ENCODE results near the gene BICDL2.
"Not testable (repeated sequence)": the region's sequence is repeated elsewhere in the genome, so short reads cannot be mapped to it uniquely, and the experiment has no call there.

Gene BICDL2

DNA sequence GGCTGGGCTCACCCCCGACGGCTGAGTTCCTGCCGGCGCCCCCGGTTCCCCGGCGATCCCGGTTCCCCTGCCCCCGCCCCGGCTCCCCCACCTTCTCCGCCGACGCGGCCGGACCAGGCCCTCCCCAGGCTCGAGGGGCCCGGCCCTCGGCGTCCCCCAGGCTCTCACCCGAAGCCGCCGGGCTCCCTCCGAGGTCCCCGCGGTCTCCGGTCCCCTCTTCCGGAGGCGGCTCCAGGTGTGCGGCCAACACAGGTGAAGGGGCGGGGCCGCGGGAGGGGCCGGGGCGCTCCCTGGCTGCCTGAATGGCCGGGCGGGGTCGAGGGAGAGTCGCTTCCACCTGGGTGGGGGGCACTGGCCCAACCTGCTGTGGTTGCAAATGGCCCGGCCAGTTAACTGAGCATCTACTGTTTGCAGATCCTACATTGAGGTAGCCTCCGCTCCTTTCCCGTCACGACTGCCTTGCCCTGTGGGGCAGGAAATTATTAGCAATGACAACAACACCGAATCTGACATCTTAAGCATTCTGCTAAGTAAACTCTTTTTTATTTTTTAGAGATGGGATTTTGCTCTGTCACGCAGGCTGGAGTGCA lies at the start of gene BICDL2:
BICDL2 (minus strand) TSS at position 219 of the 590 bp plus-strand sequence. CDS start 1,448 bp downstream, outside the sequence.
- no peak within 1 kb of the TSS for H3K9ac ChIP-seq
- H3K79me2 ChIP-seq (ENCODE audit: insufficient read depth, low read depth): no peaks in the 10 kb centered on the region
- H4K20me1 ChIP-seq (ENCODE audit: insufficient read depth): no peaks in the 10 kb centered on the region
- peaks cover 21% of the 10 kb centered on the region for H3K4me1 ChIP-seq (ENCODE audit: low read depth, poor library complexity, severe bottlenecking)
- TF ChIP-seq, protein P1, sequence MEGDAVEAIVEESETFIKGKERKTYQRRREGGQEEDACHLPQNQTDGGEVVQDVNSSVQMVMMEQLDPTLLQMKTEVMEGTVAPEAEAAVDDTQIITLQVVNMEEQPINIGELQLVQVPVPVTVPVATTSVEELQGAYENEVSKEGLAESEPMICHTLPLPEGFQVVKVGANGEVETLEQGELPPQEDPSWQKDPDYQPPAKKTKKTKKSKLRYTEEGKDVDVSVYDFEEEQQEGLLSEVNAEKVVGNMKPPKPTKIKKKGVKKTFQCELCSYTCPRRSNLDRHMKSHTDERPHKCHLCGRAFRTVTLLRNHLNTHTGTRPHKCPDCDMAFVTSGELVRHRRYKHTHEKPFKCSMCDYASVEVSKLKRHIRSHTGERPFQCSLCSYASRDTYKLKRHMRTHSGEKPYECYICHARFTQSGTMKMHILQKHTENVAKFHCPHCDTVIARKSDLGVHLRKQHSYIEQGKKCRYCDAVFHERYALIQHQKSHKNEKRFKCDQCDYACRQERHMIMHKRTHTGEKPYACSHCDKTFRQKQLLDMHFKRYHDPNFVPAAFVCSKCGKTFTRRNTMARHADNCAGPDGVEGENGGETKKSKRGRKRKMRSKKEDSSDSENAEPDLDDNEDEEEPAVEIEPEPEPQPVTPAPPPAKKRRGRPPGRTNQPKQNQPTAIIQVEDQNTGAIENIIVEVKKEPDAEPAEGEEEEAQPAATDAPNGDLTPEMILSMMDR (conservative IDR thresholded peaks at IDR 0.05; ENCODE audit: low read depth, low read length): no peak
- no peaks in the 10 kb centered on the region for H3K36me3 ChIP-seq (ENCODE audit: insufficient read depth)
- H2AFZ ChIP-seq (ENCODE audit: low read depth): no peak within 1 kb of the TSS
- peak within 1 kb of the TSS; percentile 27; the same call in 1 of the 2 replicates for H3K4me2 ChIP-seq
- H3K27ac ChIP-seq: no peak within 1 kb of the TSS
- H3K4me3 ChIP-seq (IDR thresholded peaks at IDR 0.05; ENCODE audit: insufficient read depth, low read depth, low read length): no peak within 1 kb of the TSS
- peaks cover 92% of the 10 kb centered on the region for H3K27me3 ChIP-seq (ENCODE audit: insufficient read depth, low read depth)

DNA sequence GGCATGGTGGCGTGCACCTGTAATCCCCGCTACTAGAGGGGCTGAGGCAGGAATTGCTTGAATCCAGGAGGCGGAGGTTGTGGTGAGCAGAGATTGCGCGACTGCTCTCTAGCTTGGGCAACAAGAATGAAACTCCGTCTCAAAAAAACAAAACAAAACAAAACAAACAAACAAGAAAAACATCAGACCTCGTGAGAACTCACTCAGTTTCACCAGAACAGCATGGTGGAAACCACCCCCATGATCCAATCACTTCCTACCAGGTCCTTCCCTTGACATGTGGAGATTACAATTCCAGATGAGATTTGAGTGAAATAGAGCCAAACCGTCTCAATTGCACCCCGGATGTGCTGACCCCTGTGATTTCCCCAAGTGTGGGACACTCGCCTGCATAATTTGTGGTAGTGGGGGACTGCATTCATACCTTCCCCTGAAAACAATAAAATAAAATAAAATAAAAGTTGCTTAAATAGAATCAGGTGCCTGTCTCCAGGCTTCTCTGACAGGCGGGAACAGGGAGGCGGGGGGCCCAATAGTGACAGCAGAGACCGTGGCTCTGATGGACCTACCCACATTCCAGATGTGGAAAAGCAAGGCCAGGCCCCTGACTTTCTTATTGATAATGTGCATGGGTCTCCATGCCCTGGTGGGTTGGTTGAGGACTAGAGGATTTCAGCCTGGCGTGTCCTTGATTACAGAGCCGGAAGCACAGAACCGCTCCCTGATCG lies 49.3 kb upstream of the BICDL2 start:
- no peak overlapping the region for H3K27ac ChIP-seq
- H3K9ac ChIP-seq: no peak overlapping the region
- no peaks in the 10 kb centered on the region for H3K36me3 ChIP-seq (ENCODE audit: insufficient read depth)
- no peak overlapping the region for H2AFZ ChIP-seq (ENCODE audit: low read depth)
- no peaks in the 10 kb centered on the region for H3K4me1 ChIP-seq (ENCODE audit: low read depth, poor library complexity, severe bottlenecking)
- H3K79me2 ChIP-seq (ENCODE audit: insufficient read depth, low read depth): no peaks in the 10 kb centered on the region
- H3K27me3 ChIP-seq (ENCODE audit: insufficient read depth, low read depth): peaks cover 31% of the 10 kb centered on the region; the same call in 1 of the 2 replicates
- H3K4me2 ChIP-seq: no peak overlapping the region
- H3K4me3 ChIP-seq (IDR thresholded peaks at IDR 0.05; ENCODE audit: insufficient read depth, low read depth, low read length): no peak overlapping the region
- TF ChIP-seq, protein P1 (conservative IDR thresholded peaks at IDR 0.05; ENCODE audit: low read depth, low read length): no peak
- no peaks in the 10 kb centered on the region for H4K20me1 ChIP-seq (ENCODE audit: insufficient read depth)

DNA sequence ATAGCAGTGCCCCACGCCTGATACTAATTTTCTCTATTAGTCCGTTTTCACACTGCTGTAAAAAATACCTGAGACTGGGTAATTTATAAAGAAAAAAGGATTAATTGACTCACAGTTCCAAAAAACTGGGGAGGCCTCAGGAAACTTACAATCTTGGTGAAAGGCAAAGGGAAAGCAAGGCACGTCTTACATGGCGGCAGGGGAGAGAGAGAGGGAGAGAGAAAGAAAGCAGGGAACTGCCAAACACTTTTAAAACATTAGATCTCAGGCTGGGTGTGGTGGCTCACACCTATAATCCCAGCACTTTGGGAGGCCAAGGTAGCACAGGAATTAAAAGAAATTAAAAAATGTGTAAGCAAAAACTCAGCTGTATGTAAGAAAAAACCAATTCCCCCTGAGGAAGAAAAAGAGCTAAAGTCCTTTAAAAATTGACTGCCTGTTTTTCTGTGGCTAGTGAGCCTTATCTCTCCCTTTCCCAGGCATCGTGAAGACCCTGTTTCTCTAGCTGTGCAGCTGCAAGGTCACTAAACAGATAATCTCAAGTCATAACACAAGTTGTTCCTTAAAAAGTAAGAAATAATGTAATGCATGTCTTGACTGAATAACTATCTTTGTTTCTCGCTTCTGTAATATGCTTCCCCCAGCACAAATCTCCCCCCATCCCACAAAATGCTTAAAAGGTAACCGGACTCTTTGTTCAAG lies 48.4 kb upstream of the BICDL2 start:
- Histone ChIP-seq H3K79me2 (ENCODE audit: insufficient read depth, low read depth) (no peaks in the 10 kb centered on the region), H4K20me1 (ENCODE audit: insufficient read depth) (no peaks in the 10 kb centered on the region), H3K4me2 (no peak overlapping the region), H3K36me3 (ENCODE audit: insufficient read depth) (no peaks in the 10 kb centered on the region), H2AFZ (ENCODE audit: low read depth) (no peak overlapping the region), H3K27me3 (ENCODE audit: insufficient read depth, low read depth) (peaks cover 32% of the 10 kb centered on the region; the same call in 1 of the 2 replicates), H3K4me3 (IDR thresholded peaks at IDR 0.05; ENCODE audit: insufficient read depth, low read depth, low read length) (no peak overlapping the region), H3K4me1 (ENCODE audit: low read depth, poor library complexity, severe bottlenecking) (no peaks in the 10 kb centered on the region), H3K9ac (no peak overlapping the region), H3K27ac (no peak overlapping the region)
- TF ChIP-seq, protein P1 (conservative IDR thresholded peaks at IDR 0.05; ENCODE audit: low read depth, low read length): no peak

- TF ChIP-seq, protein P1 (conservative IDR thresholded peaks at IDR 0.05; ENCODE audit: low read depth, low read length): no peak
- H3K79me2 ChIP-seq (ENCODE audit: insufficient read depth, low read depth): no peaks in the 10 kb centered on the region
- H3K9ac ChIP-seq: no peak overlapping the region
- H2AFZ ChIP-seq (ENCODE audit: low read depth): no peak overlapping the region
- no peaks in the 10 kb centered on the region for H4K20me1 ChIP-seq (ENCODE audit: insufficient read depth)
- no peak overlapping the region for H3K4me3 ChIP-seq (IDR thresholded peaks at IDR 0.05; ENCODE audit: insufficient read depth, low read depth, low read length)
- no peak overlapping the region for H3K4me2 ChIP-seq
- no peaks in the 10 kb centered on the region for H3K4me1 ChIP-seq (ENCODE audit: low read depth, poor library complexity, severe bottlenecking)
- H3K27me3 ChIP-seq (ENCODE audit: insufficient read depth, low read depth): peaks cover 39% of the 10 kb centered on the region; the same call in 1 of the 2 replicates
- no peaks in the 10 kb centered on the region for H3K36me3 ChIP-seq (ENCODE audit: insufficient read depth)
- no peak overlapping the region for H3K27ac ChIP-seq
These were observed 47.7 kb upstream of the BICDL2 start for GRCh38 chr16:3084491-3084890.

DNA sequence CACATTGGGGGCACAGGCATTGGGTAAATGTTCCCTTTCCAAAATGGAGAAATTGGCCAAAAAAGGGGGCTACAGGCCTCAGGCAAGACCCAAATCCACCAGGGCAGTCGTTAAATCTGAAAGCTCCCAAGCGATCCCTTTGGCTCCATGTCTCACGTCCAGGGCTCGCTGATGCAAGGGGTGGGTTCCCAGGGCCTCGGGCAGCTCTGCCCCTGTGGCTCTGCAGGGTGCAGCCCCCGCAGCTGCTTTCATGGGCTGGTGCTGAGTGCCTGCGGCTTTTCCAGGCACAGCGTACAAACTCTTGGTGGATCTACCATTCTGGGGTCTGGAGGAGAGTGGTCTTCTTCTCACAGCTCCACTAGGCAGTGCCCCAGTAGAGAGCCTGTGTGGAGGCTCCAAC lies 46.7 kb upstream of the BICDL2 start:
- peaks cover 46% of the 10 kb centered on the region; the same call in 1 of the 2 replicates for H3K27me3 ChIP-seq (ENCODE audit: insufficient read depth, low read depth)

DNA sequence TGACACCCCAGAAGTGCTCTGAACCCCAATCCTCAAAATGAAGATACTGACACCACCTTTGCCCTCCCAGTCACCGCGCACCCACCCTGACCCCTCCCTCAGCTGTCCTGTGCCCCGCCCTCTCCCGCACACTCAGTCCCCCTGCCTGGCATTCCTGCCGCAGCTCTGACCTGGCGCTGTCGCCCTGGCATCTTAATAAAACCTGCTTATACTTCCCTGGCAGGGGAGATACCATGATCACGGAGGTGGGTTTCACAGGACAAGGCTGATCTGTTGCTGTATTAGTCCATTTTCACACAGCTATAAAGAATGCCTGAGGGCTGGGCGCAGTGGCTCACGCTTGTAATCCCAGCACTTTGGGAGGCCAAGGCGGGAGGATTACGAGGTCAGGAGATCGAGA lies 45.2 kb upstream of the BICDL2 start:
- not testable (repeated sequence) for H3K36me3 ChIP-seq (ENCODE audit: insufficient read depth); H2AFZ ChIP-seq (ENCODE audit: low read depth); H3K4me3 ChIP-seq (IDR thresholded peaks at IDR 0.05; ENCODE audit: insufficient read depth, low read depth, low read length); H4K20me1 ChIP-seq (ENCODE audit: insufficient read depth); H3K9ac ChIP-seq; H3K4me1 ChIP-seq (ENCODE audit: low read depth, poor library complexity, severe bottlenecking); H3K79me2 ChIP-seq (ENCODE audit: insufficient read depth, low read depth); H3K4me2 ChIP-seq; H3K27ac ChIP-seq
- H3K27me3 ChIP-seq (ENCODE audit: insufficient read depth, low read depth): peaks cover 56% of the 10 kb centered on the region; the same call in 1 of the 2 replicates

More for the DNA sequence above, 46.7 kb upstream of the BICDL2 start:
- H2AFZ ChIP-seq (ENCODE audit: low read depth); H4K20me1 ChIP-seq (ENCODE audit: insufficient read depth); H3K9ac ChIP-seq; H3K4me3 ChIP-seq (IDR thresholded peaks at IDR 0.05; ENCODE audit: insufficient read depth, low read depth, low read length); H3K79me2 ChIP-seq (ENCODE audit: insufficient read depth, low read depth); H3K36me3 ChIP-seq (ENCODE audit: insufficient read depth); H3K27ac ChIP-seq; H3K4me2 ChIP-seq; H3K4me1 ChIP-seq (ENCODE audit: low read depth, poor library complexity, severe bottlenecking): not testable (repeated sequence)
